Kidney (tissue), 14 donors: ENCODE results near the gene MANBA. TPM values are rescaled to one million over a fixed set of nuclear protein-coding genes. Genes with fewer than 3 reads are reported as not detected.
"Not testable (repeated sequence)": the region's sequence is repeated elsewhere in the genome, so short reads cannot be mapped to it uniquely, and the experiment has no call there.

ENCODE experiments used
- DNase-seq, 5 donors: peaks; one replicate each; pipeline ENCODE4 v3.0.0-alpha.2; 2013 to 2020
- FAIRE-seq: peaks from 2 replicates; lab custom pipeline; 2012; peaks lifted over from hg19 to GRCh38; lab: Jason Lieb, UNC
- H3K27ac ChIP-seq, 2 donors: one replicate each; pipeline ENCODE4 v1.7.0; 2013; ENCODE audit warnings: low read depth in 2 of 2, low read length in 2 of 2, inconsistent platforms in 1 of 2
- H3K27me3 ChIP-seq: one replicate; pipeline ENCODE4 v1.7.1; 2013; ENCODE audit warnings: low read length, inconsistent platforms; ENCODE audit not compliant: control insufficient read depth, insufficient read depth
- H3K36me3 ChIP-seq, 3 donors: one replicate each; pipeline versions ENCODE4 v1.7.0 to v1.7.1; 2013; ENCODE audit warnings: low read length in 3 of 3, control low read depth in 1 of 3, inconsistent platforms in 1 of 3; ENCODE audit not compliant: insufficient read depth in 3 of 3, control insufficient read depth in 2 of 3
- H3K4me1 ChIP-seq, 3 donors: one replicate each; pipeline versions ENCODE4 v1.7.0 to v1.7.1; 2013; ENCODE audit warnings: low read length in 3 of 3, inconsistent platforms in 1 of 3, low read depth in 1 of 3; ENCODE audit not compliant: control insufficient read depth in 2 of 3, insufficient read depth in 2 of 3
- H3K4me3 ChIP-seq, 3 donors: one replicate each; pipeline versions ENCODE4 v1.7.0 to v1.8.1; 2013; ENCODE audit warnings: low read length in 3 of 3, control low read depth in 1 of 3, inconsistent platforms in 1 of 3
- H3K9ac ChIP-seq, 3 donors: one replicate each; pipeline versions ENCODE4 v1.7.0 to v1.7.1; 2013; ENCODE audit warnings: low read length in 3 of 3, control low read depth in 1 of 3, inconsistent platforms in 1 of 3
- H3K9me3 ChIP-seq, 3 donors: one replicate each; pipeline versions ENCODE4 v1.7.0 to v1.7.1; 2013; ENCODE audit warnings: low read length in 3 of 3, control low read depth in 1 of 3, inconsistent platforms in 1 of 3; ENCODE audit not compliant: control insufficient read depth in 2 of 3, insufficient read depth in 1 of 3
- CTCF ChIP-seq: IDR thresholded peaks from 3 replicates; pipeline ENCODE4 v1.5.1; 2012; ENCODE audit warnings: mild to moderate bottlenecking, moderate library complexity, borderline replicate concordance; ENCODE audit not compliant: insufficient read depth; ENCODE audit errors: extremely low read depth
- intact Hi-C: fragments of 100-400 bp; cut with DNase I; formaldehyde crosslinking; loops from one replicate; pipeline ENCODE4 v1.11.1; 2022
- polyA plus RNA-seq: library from polyadenylated mRNA; stranded (reverse); fragments of 350-450 nt; fragmentation: Illumina TruSeq; extraction: RNeasy Lipid Tissue Mini Kit (QIAGEN cat#74804); gene quantifications from one replicate; pipeline ENCODE4 v1.2.3, GENCODE V29; 2014; ENCODE audit warnings: low read depth, low replicate concordance; ENCODE audit not compliant: insufficient read depth
- total RNA-seq: library from RNA; stranded (reverse); fragmentation: NEBNext Ultra II Directional; extraction: Animal tissue kit (Norgen Biotek cat#: 25700); gene quantifications from one replicate; pipeline ENCODE4 v1.2.1, GENCODE V29; 2021
- donor health status: control.
- donor health status: control.
- donor health status: control.
- donor health status: control.
- donor health status: control.
- donor health status: DM: yes; HTN: yes; CAD: no.
- donor health status: Normal renal cell carcinoma (clear cell type).

MANBA gene
- total and polyA plus RNA-seq, 2 donors from 2014 or later: 19.0 to 28.0 TPM

GRCh38 chr4:102726919-102727318, 33.8 kb downstream of the MANBA start:
- H3K4me1 ChIP-seq, H3K36me3 ChIP-seq, H3K27me3 ChIP-seq, H3K4me3 ChIP-seq, FAIRE-seq, H3K9ac ChIP-seq, intact Hi-C loops, H3K9me3 ChIP-seq, H3K27ac ChIP-seq, DNase-seq: not testable (repeated sequence)

- FAIRE-seq (no peak), DNase-seq (no peak)
- no peak overlapping the region for H3K9ac ChIP-seq
- TF ChIP-seq CTCF: no peak
- H3K27me3 ChIP-seq: no peaks in the 10 kb centered on the region
- H3K27ac ChIP-seq: no peak overlapping the region
- H3K4me1 ChIP-seq: no peaks in the 10 kb centered on the region
- no peak overlapping the region for H3K4me3 ChIP-seq
- H3K9me3 ChIP-seq: no peaks in the 10 kb centered on the region
- no peaks in the 10 kb centered on the region for H3K36me3 ChIP-seq
- intact Hi-C loops: no loop called here
Observed at GRCh38 chr4:102726068-102726467, 34.7 kb downstream of the MANBA start.

- Histone ChIP-seq H3K36me3 (no peaks in the 10 kb centered on the region), H3K4me3 (no peak overlapping the region), H3K9ac (no peak overlapping the region), H3K27me3 (no peaks in the 10 kb centered on the region), H3K9me3 (no peaks in the 10 kb centered on the region), H3K4me1 (no peaks in the 10 kb centered on the region), H3K27ac (no peak overlapping the region)
- FAIRE-seq: no peak
- TF ChIP-seq CTCF: no peak
- DNase-seq: no peak
- intact Hi-C loops: no loop called here
Observed at GRCh38 chr4:102725229-102725628, 35.5 kb downstream of the MANBA start.

GRCh38 chr4:102723511-102723910, 37.3 kb downstream of the MANBA start:
- no peak overlapping the region for H3K9ac ChIP-seq
- H3K36me3 ChIP-seq: no peaks in the 10 kb centered on the region
- FAIRE-seq (no peak), DNase-seq (no peak)
- H3K4me3 ChIP-seq: no peak overlapping the region
- H3K27ac ChIP-seq: no peak overlapping the region
- H3K9me3 ChIP-seq: no peaks in the 10 kb centered on the region
- no peaks in the 10 kb centered on the region for H3K4me1 ChIP-seq
- intact Hi-C loops: no loop called here
- no peak for TF ChIP-seq CTCF
- H3K27me3 ChIP-seq: no peaks in the 10 kb centered on the region
